HK-2 (cell line): Measurements from ENCODE around the gene FDXACB1.
"Not testable (repeated sequence)": the region's sequence is repeated elsewhere in the genome, so short reads cannot be mapped to it uniquely, and the experiment has no call there.

ENCODE experiments used
- DNase-seq: peaks from one replicate; pipeline ENCODE4 v3.0.0-alpha.2; 2018; ENCODE audit not compliant: unreplicated experiment

The FDXACB1 gene

GRCh38 chr11:111910676-111911562, 32.0 kb upstream of the FDXACB1 start:
- no peak for DNase-seq

- no peak for DNase-seq
Measured at GRCh38 chr11:111909378-111909777, 30.4 kb upstream of the FDXACB1 start.

- no peak for DNase-seq
Measured at GRCh38 chr11:111908639-111909305, 29.8 kb upstream of the FDXACB1 start.

- no peak for DNase-seq
Measured at GRCh38 chr11:111906680-111907079, 27.7 kb upstream of the FDXACB1 start.

- no peak for DNase-seq
Measured at GRCh38 chr11:111905411-111905810, 26.4 kb upstream of the FDXACB1 start.

GRCh38 chr11:111886844-111887243, 7.9 kb upstream of the FDXACB1 start:
- DNase-seq: no peak

GRCh38 chr11:111886032-111886431, 7.1 kb upstream of the FDXACB1 start:
- no peak for DNase-seq

GRCh38 chr11:111885053-111885452, 6.1 kb upstream of the FDXACB1 start:
- not testable (repeated sequence) for DNase-seq

GRCh38 chr11:111882202-111882601, 3.2 kb upstream of the FDXACB1 start:
- no peak for DNase-seq

GRCh38 chr11:111879637-111879960, 634 bp upstream of the FDXACB1 start:
- DNase-seq: no peak

- no peak for DNase-seq
Measured at GRCh38 chr11:111878385-111878848, 548 bp downstream of the FDXACB1 start.

GRCh38 chr11:111871693-111872161, 7.2 kb downstream of the FDXACB1 start:
- no peak for DNase-seq

- DNase-seq: peak; percentile 60
Measured at GRCh38 chr11:111870886-111871692, 7.9 kb downstream of the FDXACB1 start, which contains the start of gene ALG9. TSS of gene ALG9 (minus strand) at chr11:111871581. CDS start at chr11:111871482, 99 bp downstream.

GRCh38 chr11:111870522-111870885, 8.5 kb downstream of the FDXACB1 start:
- DNase-seq: no peak

- no peak for DNase-seq
Measured at GRCh38 chr11:111870113-111870512, 8.9 kb downstream of the FDXACB1 start.

- no peak for DNase-seq
Measured at GRCh38 chr11:111860257-111860656, 18.7 kb downstream of the FDXACB1 start.

- DNase-seq: no peak
Measured at GRCh38 chr11:111855506-111855905, 23.5 kb downstream of the FDXACB1 start.

- DNase-seq: no peak
Measured at GRCh38 chr11:111852103-111852502, 26.9 kb downstream of the FDXACB1 start.

GRCh38 chr11:111851636-111852035, 27.3 kb downstream of the FDXACB1 start:
- DNase-seq: no peak

GRCh38 chr11:111851067-111851466, 27.9 kb downstream of the FDXACB1 start:
- no peak for DNase-seq

- no peak for DNase-seq
Measured at GRCh38 chr11:111849631-111850030, 29.3 kb downstream of the FDXACB1 start.

- DNase-seq: no peak
Measured at GRCh38 chr11:111846636-111847035, 32.3 kb downstream of the FDXACB1 start.
